ENCODE results near the gene MGAT4C. TPM values are rescaled to one million over a fixed set of nuclear protein-coding genes. Genes with fewer than 3 reads are reported as not detected.

Gene MGAT4C
- total RNA-seq, 1 experiment from 2014 or later = not detected

DNA sequence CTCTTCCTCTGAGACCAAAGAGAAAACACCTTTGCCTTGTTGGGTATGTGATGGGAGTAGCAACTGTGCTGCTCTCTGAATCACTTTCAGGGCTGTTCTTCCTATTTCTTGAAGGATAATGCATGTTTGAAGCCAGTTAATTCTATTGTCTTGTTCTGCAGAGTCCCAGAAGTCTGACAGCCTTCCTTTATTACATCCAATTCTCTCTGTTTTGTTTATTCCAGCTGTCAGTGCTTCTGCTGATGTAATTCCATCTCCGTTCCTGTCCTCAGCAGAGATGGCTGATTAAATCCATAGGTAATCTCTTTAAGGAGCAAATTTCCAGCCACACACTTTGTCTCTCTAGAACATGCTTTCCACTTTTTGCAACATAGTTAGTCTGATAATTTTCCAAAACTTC is 59.7 kb downstream of the MGAT4C start:
- BruUV-seq (replicated peaks) = no TSS peak
- TF ChIP-seq, protein P1, sequence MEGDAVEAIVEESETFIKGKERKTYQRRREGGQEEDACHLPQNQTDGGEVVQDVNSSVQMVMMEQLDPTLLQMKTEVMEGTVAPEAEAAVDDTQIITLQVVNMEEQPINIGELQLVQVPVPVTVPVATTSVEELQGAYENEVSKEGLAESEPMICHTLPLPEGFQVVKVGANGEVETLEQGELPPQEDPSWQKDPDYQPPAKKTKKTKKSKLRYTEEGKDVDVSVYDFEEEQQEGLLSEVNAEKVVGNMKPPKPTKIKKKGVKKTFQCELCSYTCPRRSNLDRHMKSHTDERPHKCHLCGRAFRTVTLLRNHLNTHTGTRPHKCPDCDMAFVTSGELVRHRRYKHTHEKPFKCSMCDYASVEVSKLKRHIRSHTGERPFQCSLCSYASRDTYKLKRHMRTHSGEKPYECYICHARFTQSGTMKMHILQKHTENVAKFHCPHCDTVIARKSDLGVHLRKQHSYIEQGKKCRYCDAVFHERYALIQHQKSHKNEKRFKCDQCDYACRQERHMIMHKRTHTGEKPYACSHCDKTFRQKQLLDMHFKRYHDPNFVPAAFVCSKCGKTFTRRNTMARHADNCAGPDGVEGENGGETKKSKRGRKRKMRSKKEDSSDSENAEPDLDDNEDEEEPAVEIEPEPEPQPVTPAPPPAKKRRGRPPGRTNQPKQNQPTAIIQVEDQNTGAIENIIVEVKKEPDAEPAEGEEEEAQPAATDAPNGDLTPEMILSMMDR (IDR thresholded peaks at IDR 0.05; ENCODE audit: unreplicated experiment) = no peak
- ChIA-PET CTCF (no interaction called here), POLR2A (no interaction called here)
- H3K4me3 Mint-ChIP-seq (ENCODE audit: unreplicated experiment) = no peak overlapping the region
- H3K4me1 Mint-ChIP-seq (ENCODE audit: insufficient read depth, unreplicated experiment) = peaks cover 7% of the 10 kb centered on the region
- no peak overlapping the region for H3K27ac Mint-ChIP-seq (ENCODE audit: low read depth, unreplicated experiment)
- DNase-seq (ENCODE audit: unreplicated experiment) = no peak
- H3K27me3 Mint-ChIP-seq (ENCODE audit: insufficient read depth, unreplicated experiment) = no peaks in the 10 kb centered on the region
- H3K9me3 Mint-ChIP-seq (ENCODE audit: unreplicated experiment) = no peaks in the 10 kb centered on the region
- no peaks in the 10 kb centered on the region for H3K36me3 Mint-ChIP-seq (ENCODE audit: insufficient read depth, unreplicated experiment)
- intact Hi-C loops (cut with micrococcal nuclease) = no loop called here

DNA sequence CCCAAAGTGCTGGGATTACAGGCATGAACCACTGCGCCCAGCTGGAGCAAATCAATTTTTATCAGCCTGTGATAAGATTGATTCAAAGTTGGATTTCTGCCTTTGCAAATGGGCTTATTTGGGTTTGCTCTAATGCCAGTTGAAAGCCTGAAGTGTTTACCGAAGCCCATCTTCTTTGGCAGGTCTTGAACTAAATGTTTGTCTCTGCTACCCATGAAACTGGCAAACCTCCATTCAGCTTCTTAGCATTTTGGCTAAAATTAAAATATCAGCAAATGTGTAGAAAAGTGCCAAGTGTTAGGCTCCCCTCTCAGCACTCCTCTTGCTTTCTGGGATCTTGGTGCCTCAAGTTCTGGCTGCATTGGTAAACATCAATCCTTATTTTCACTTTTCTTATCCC is 61.5 kb downstream of the MGAT4C start:
- TF ChIP-seq, protein P1 (IDR thresholded peaks at IDR 0.05; ENCODE audit: unreplicated experiment) = no peak
- Mint-ChIP-seq H3K4me1 (ENCODE audit: insufficient read depth, unreplicated experiment) (peaks cover 7% of the 10 kb centered on the region), H3K27me3 (ENCODE audit: insufficient read depth, unreplicated experiment) (no peaks in the 10 kb centered on the region), H3K27ac (ENCODE audit: low read depth, unreplicated experiment) (no peak overlapping the region), H3K36me3 (ENCODE audit: insufficient read depth, unreplicated experiment) (no peaks in the 10 kb centered on the region), H3K4me3 (ENCODE audit: unreplicated experiment) (no peak overlapping the region), H3K9me3 (ENCODE audit: unreplicated experiment) (no peaks in the 10 kb centered on the region)
- ChIA-PET CTCF (no interaction called here), POLR2A (no interaction called here)
- DNase-seq (ENCODE audit: unreplicated experiment) = no peak
- intact Hi-C loops (cut with micrococcal nuclease) = no loop called here
- no TSS peak for BruUV-seq (replicated peaks)

DNA sequence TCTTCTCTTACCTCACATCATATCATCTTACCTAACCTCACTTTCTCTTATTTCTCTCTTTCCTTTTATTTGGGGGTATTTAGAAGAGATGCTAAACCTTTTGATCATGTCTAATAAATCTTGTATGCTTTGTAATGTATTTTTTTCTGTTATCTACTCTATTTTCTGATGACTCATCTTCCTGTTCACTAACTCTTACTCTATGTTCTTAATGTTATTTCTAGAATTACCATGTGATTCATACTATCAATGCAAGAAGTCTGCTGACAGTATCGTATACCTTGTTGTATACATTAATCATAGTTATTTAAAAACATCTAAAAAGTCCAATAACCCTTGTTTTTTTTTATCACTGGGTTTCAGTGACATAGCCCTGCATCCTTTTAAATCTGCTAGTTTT is 62.3 kb downstream of the MGAT4C start:
- CTCF ChIA-PET = interaction anchor here (0.6 kb wide), 1 partner anchor 553 kb away, joined by 3 read pairs; no protein-coding TSS in a partner anchor
- BruUV-seq (replicated peaks) = no TSS peak
- Mint-ChIP-seq H3K27ac (ENCODE audit: low read depth, unreplicated experiment) (no peak overlapping the region), H3K36me3 (ENCODE audit: insufficient read depth, unreplicated experiment) (no peaks in the 10 kb centered on the region), H3K9me3 (ENCODE audit: unreplicated experiment) (no peaks in the 10 kb centered on the region), H3K4me3 (ENCODE audit: unreplicated experiment) (no peak overlapping the region), H3K4me1 (ENCODE audit: insufficient read depth, unreplicated experiment) (peaks cover 7% of the 10 kb centered on the region), H3K27me3 (ENCODE audit: insufficient read depth, unreplicated experiment) (no peaks in the 10 kb centered on the region)
- TF ChIP-seq, protein P1 (IDR thresholded peaks at IDR 0.05; ENCODE audit: unreplicated experiment) = no peak
- intact Hi-C loops (cut with micrococcal nuclease) = no loop called here
- DNase-seq (ENCODE audit: unreplicated experiment) = peak; percentile 27
- POLR2A ChIA-PET = no interaction called here

DNA sequence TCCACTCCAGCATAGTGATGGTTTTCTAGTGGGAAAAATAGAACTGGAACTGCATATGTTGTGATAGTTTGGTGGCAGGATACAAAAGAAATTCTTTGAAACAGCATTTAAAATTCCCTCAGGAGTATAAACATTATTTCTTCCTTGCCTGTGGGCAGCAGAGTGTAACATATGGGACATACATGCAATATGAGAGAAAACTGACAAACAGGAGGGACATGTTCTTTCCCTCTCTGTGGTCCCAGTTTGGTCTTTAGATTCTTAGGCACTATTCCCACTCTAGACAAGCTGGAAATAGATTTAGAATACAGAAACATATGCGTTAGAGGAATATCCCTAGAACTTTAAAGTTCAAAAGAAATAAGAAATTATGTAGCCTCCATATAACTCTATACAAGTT is 68.0 kb downstream of the MGAT4C start:
- Mint-ChIP-seq H3K27me3 (ENCODE audit: insufficient read depth, unreplicated experiment) (no peaks in the 10 kb centered on the region), H3K9me3 (ENCODE audit: unreplicated experiment) (no peaks in the 10 kb centered on the region), H3K36me3 (ENCODE audit: insufficient read depth, unreplicated experiment) (no peaks in the 10 kb centered on the region), H3K4me3 (ENCODE audit: unreplicated experiment) (no peak overlapping the region), H3K4me1 (ENCODE audit: insufficient read depth, unreplicated experiment) (no peaks in the 10 kb centered on the region), H3K27ac (ENCODE audit: low read depth, unreplicated experiment) (no peak overlapping the region)
- no peak for DNase-seq (ENCODE audit: unreplicated experiment)
- TF ChIP-seq, protein P1 (IDR thresholded peaks at IDR 0.05; ENCODE audit: unreplicated experiment) = no peak
- ChIA-PET CTCF (interaction anchor here (0.9 kb wide), 1 partner anchor 234 kb away, joined by 3 read pairs; no protein-coding TSS in a partner anchor), POLR2A (no interaction called here)
- intact Hi-C loops (cut with micrococcal nuclease) = no loop called here
- BruUV-seq (replicated peaks) = no TSS peak

All from MCF 10A (cell line).